Left lung (tissue), 10 donors: ENCODE data around the gene TRIM33. TPM values are rescaled to one million over a fixed set of nuclear protein-coding genes. Genes with fewer than 3 reads are reported as not detected.
"Not testable (repeated sequence)": the region's sequence is repeated elsewhere in the genome, so short reads cannot be mapped to it uniquely, and the experiment has no call there.

Experiments used
- ATAC-seq: fragments of 200-7000 bp; cut with Tn5 transposase; one replicate; pipeline ENCODE4 v1.9.1; 2020; ENCODE audit warnings: moderate library complexity
- DNase-seq, 4 donors: peaks; one replicate each; pipeline ENCODE4 v3.0.0-alpha.2; 2013 to 2020
- H3K27ac ChIP-seq, 2 donors: fragments of 200-600 bp; sonication (generic) in 1 of 2; one replicate each; pipeline versions ENCODE4 v1.5.0 to v1.8.0; 2020 to 2021
- H3K27me3 ChIP-seq, 2 donors: fragments of 200-600 bp; sonication (generic) in 1 of 2; one replicate each; pipeline versions ENCODE4 v1.5.0 to v1.8.0; 2020 to 2021
- H3K36me3 ChIP-seq, 2 donors: fragments of 200-600 bp; sonication (generic) in 1 of 2; one replicate each; pipeline versions ENCODE4 v1.5.0 to v1.8.0; 2020 to 2021
- H3K4me1 ChIP-seq, 2 donors: fragments of 200-600 bp; one replicate each; pipeline ENCODE4 v1.8.0; 2021
- H3K4me3 ChIP-seq, 2 donors: fragments of 200-600 bp; sonication (generic) in 1 of 2; one replicate each; pipeline versions ENCODE4 v1.5.0 to v1.8.0; 2020 to 2021; ENCODE audit warnings: mild to moderate bottlenecking in 1 of 2
- H3K9me3 ChIP-seq, 2 donors: fragments of 200-600 bp; sonication (generic) in 1 of 2; one replicate each; pipeline versions ENCODE4 v1.5.0 to v1.8.0; 2020 to 2021
- intact Hi-C, 2 donors: fragments of 100-400 bp; cut with DNase I; formaldehyde crosslinking; loops; one replicate each; pipeline versions ENCODE4 v1.11.2 to v1.14.2; 2022
- polyA plus RNA-seq, 6 donors: library from polyadenylated mRNA; unstranded; fragments of 120-200 nt; gene quantifications; one replicate each; pipeline ENCODE4 v1.2.1, GENCODE V29; 2013; ENCODE audit not compliant: insufficient read length in 6 of 6
- total RNA-seq, 2 donors: library from RNA; stranded (reverse); fragmentation: NEBNext Ultra II Directional; extraction: Animal tissue kit (Norgen Biotek cat#: 25700); gene quantifications; one replicate each; pipeline ENCODE4 v1.2.1, GENCODE V29; 2021
- TF ChIP-seq, protein P1 (sequence below), 2 donors: fragments of 200-600 bp; sonication (generic) in 1 of 2; IDR thresholded peaks; one replicate each; pipeline versions ENCODE4 v1.5.0 to v1.8.0; 2021; ENCODE audit warnings: antibody characterized with exemption in 2 of 2
- donor health status: DM: no; HTN: yes; CAD: no.
- donor health status: DM: no; HTN: no; CAD: no.

TRIM33 gene
- total and polyA plus RNA-seq, 8 donors: 26.7 to 64.2 (median 53.0) TPM

DNA sequence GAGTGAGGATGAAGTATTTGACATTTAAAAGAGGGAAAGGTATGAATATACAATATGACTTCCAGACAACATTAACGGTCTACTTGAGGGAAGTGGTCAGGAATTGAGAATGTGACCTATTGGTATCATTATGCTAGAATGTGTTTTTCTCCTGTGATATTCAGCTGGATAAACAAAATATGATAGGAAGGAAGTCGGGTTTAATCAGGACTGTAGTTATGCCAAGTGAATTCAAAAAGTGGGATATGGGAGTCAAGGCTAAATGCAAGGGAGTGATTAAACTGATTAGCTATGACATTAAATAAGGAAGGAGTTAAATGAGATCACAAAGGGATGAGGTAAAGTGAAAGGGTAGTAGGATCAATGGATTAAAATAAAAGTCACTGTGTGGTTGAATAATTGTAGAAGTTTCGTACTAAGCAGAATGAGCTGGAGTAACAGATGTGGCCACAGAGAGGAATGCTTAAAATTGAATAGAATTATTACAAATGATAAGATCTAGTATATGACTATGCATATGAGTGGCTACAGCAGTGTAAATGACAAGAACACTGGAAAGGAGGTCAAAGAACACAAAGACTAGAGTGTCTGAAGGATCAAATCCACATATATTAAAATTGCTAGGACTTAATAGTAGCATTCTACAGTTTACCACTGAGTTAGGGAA is 62.5 kb downstream of the TRIM33 start:
- no peaks in the 10 kb centered on the region for H3K9me3 ChIP-seq
- no peak for DNase-seq
- no peaks in the 10 kb centered on the region for H3K27me3 ChIP-seq
- intact Hi-C loops: no loop called here
- H3K27ac ChIP-seq: no peak overlapping the region
- ATAC-seq: no peak
- no peak overlapping the region for H3K4me3 ChIP-seq
- H3K36me3 ChIP-seq: peaks cover 0 to 35% of the 10 kb centered on the region in 2 donors
- H3K4me1 ChIP-seq: no peaks in the 10 kb centered on the region
- TF ChIP-seq, protein P1, sequence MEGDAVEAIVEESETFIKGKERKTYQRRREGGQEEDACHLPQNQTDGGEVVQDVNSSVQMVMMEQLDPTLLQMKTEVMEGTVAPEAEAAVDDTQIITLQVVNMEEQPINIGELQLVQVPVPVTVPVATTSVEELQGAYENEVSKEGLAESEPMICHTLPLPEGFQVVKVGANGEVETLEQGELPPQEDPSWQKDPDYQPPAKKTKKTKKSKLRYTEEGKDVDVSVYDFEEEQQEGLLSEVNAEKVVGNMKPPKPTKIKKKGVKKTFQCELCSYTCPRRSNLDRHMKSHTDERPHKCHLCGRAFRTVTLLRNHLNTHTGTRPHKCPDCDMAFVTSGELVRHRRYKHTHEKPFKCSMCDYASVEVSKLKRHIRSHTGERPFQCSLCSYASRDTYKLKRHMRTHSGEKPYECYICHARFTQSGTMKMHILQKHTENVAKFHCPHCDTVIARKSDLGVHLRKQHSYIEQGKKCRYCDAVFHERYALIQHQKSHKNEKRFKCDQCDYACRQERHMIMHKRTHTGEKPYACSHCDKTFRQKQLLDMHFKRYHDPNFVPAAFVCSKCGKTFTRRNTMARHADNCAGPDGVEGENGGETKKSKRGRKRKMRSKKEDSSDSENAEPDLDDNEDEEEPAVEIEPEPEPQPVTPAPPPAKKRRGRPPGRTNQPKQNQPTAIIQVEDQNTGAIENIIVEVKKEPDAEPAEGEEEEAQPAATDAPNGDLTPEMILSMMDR (IDR thresholded peaks at IDR 0.05): no peak

DNA sequence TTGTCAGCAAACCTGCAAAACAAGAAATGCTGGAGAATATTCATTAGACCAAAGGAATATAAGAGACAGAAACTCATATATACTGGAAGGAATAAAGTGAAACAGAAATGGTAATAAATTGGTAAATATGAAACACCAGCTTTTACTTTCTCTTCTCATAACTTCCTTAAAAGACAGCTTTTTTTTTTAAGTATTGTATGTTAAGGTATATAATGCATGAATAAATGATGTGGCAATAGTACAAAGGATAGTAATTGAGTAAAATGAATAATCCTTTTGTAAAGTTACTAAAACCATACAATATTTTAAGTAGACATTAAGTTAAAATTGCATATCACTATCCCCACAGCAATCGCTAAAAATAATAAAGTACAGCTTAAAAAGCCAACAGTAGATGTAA is 64.8 kb downstream of the TRIM33 start:
- no peaks in the 10 kb centered on the region for H3K9me3 ChIP-seq
- no peak overlapping the region for H3K27ac ChIP-seq
- DNase-seq (no peak), ATAC-seq (no peak)
- no peak overlapping the region for H3K4me3 ChIP-seq
- H3K4me1 ChIP-seq: no peaks in the 10 kb centered on the region
- TF ChIP-seq, protein P1 (IDR thresholded peaks at IDR 0.05): no peak
- H3K36me3 ChIP-seq: peaks cover 0 to 26% of the 10 kb centered on the region in 2 donors
- intact Hi-C loops: no loop called here
- no peaks in the 10 kb centered on the region for H3K27me3 ChIP-seq

DNA sequence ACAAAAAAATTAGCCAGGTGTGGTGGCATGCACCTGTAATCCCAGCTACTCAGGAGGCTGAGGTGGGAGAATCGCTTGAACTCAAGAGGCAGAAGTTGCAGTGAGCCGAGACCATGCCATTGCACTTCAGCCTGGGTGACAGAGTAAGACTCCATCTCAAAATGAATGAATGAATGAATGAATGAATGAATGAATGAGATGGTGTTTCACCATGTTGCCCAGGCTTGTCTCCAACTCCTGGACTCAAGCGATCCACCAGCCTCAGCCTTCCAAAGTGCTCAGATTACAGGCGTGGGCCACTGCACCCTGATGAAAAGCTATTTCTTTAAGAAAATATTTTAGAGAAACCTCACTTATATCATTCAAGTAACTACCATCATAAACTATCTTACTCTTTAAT is 67.8 kb downstream of the TRIM33 start:
- H3K27me3 ChIP-seq, DNase-seq, H3K4me1 ChIP-seq, H3K27ac ChIP-seq, H3K4me3 ChIP-seq, H3K9me3 ChIP-seq, ATAC-seq, intact Hi-C loops: not testable (repeated sequence)
- peaks cover 0 to 39% of the 10 kb centered on the region in 2 donors for H3K36me3 ChIP-seq

DNA sequence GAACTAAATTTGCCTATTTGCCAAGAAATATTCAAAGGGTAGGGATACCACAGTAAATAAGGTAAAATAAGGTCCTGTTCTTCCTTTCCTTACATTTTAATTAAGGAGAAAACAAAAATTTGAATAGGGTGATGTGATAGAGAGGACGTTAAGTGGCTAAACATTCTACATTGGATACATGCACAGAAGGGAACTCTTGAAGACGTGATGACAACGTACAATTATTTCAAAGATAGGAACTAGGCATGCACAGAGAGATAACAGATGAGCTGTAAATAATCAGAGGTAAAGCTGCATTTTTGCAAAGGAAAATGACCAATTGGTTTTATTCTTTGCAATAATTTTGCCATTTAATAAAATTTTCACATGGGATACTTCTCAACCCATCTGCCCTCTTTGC is 69.7 kb downstream of the TRIM33 start:
- intact Hi-C loops: no loop called here

DNA sequence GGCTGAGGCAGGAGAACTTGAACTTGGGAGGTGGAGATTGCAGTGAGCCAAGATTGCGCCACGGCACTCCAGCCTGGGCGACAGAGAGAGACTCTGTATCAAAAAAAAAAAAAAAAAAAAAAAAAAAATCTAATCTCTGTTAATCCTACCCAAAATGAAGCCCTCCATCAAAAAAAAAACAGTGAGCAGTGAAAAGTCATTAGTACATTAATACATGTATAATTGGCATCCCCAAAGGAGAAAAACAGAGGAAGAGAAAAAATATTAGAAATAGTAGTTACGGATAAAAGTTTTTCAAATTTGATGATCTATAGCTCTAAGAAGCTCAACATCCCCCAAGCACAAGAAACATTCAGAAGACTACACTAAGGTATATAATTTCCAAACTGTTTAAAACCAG is 71.6 kb downstream of the TRIM33 start:
- Histone ChIP-seq H3K4me3 (no peak overlapping the region), H3K9me3 (no peaks in the 10 kb centered on the region), H3K27ac (no peak overlapping the region), H3K36me3 (peaks cover 0 to 25% of the 10 kb centered on the region in 2 donors), H3K4me1 (no peaks in the 10 kb centered on the region), H3K27me3 (no peaks in the 10 kb centered on the region)
- ATAC-seq: no peak
- intact Hi-C loops: no loop called here
- no peak for DNase-seq
- TF ChIP-seq, protein P1 (IDR thresholded peaks at IDR 0.05): no peak

More for the DNA sequence above, 69.7 kb downstream of the TRIM33 start:
- Histone ChIP-seq H3K36me3 (peaks cover 0 to 39% of the 10 kb centered on the region in 2 donors), H3K4me1 (no peaks in the 10 kb centered on the region), H3K27me3 (no peaks in the 10 kb centered on the region), H3K4me3 (no peak overlapping the region), H3K9me3 (no peaks in the 10 kb centered on the region), H3K27ac (no peak overlapping the region)
- ATAC-seq (no peak), DNase-seq (no peak)
- TF ChIP-seq, protein P1 (IDR thresholded peaks at IDR 0.05): no peak

DNA sequence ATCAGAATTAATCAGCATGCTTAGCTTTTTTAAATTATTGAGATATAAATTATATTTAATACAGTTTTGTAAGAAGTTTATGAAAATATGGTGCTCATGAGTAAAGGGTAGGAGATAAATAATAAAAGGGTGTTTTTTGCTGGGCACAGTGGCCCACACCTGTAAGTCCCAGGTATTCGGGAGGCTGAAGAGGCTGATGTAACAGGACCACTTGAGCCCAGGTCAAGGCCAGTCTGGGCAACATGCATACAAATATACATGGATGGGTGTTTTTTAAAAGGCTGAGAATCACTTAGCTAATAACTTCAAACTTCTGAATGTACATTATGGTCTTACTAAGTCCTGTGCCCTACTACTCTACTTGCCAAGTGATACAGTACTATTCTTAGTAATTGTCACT is 73.2 kb downstream of the TRIM33 start:
- Histone ChIP-seq H3K9me3 (no peaks in the 10 kb centered on the region), H3K27me3 (no peaks in the 10 kb centered on the region), H3K4me1 (no peaks in the 10 kb centered on the region), H3K36me3 (peaks cover 0 to 22% of the 10 kb centered on the region in 2 donors), H3K27ac (no peak overlapping the region), H3K4me3 (no peak overlapping the region)
- no peak for DNase-seq
- peak; percentile 34 for ATAC-seq
- intact Hi-C loops: no loop called here
- TF ChIP-seq, protein P1 (IDR thresholded peaks at IDR 0.05): no peak
